ENCODE measurements around the gene TDRD10. TPM values are rescaled to one million over a fixed set of nuclear protein-coding genes. Genes with fewer than 3 reads are reported as not detected.
"Not testable (repeated sequence)": the region's sequence is repeated elsewhere in the genome, so short reads cannot be mapped to it uniquely, and the experiment has no call there.

TDRD10 gene
- total RNA-seq, 8 experiments from 2014 or later, result 0.17 to 2.6 (median 0.92) TPM; not detected in 1

DNA sequence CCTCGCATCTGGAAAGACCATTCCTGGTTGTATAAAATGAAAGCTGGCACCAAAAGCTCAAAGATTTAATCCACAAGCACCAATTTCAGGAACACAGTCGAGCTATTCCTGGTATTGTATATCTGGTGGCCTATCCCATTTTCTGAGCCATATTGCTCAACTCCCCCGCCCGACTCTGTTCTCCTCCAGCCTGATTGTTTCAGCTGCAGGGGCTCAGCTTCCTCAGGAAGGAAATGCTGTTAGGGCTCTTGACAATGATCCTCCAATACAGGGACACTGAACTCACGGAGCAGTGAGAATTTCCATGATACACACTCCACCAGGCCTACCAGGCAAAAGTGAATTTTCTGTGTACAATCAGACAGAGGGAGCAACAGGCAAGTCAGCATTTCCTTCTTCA is 16.9 kb upstream of the TDRD10 start:
- Histone ChIP-seq H3K4me1 (replicated peaks in 1 of 2) (peaks cover 13 to 21% of the 10 kb centered on the region in 2 donors), H3K4me3 (no peak overlapping the region), H3K27ac (no peak overlapping the region)
- WGBS, 10 experiments, result 58 to 100% (median 86%) methylated on average over 1 to 5 of the region's 5 CpGs
- in situ Hi-C loops (cut with MboI; ENCODE audit: low pct_unique_long_range_greater_than_20kb in 2 of 9, low sequenced_read_pairs in 9 of 9, unreplicated experiment in 9 of 9), result loop anchor here in 2 of 9 experiments (5.0 to 25.0 kb wide), 2 partner anchors 57 to 577 kb away; partner anchors contain the start of genes ADAM15 (in 1 of the 2) and EFNA4 (in 1 of the 2)
- ATAC-seq (replicated peaks in 6 of 8), result no peak

DNA sequence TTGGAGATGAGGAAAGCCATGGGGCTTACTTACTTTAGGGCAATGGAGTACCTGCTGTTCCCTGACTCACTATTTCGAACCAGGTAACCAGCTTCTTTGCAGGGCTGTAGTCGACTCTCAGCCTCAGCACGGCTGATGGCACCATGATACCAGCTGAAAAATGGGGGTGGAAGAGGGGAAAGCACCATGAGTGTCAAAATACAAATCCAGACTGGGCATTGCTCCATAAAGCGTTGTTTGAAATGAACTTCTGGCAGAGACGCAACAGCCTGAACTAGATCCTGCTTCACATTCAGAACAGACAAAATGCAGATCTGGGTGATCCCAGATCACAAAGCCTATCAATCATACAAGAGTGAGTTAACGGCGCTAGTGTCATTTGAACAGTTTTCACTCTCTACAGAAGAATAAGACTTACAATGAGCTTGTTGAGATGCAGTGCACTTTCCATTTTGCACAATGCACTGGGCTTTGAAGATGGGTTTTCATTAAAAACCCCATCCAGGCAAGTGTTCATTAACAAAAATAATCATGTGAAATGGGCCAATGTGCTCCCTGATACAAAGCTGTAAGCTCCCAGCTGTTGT is 16.0 kb upstream of the TDRD10 start:
- Histone ChIP-seq H3K27ac (peak overlapping the region in 1 of 2 donors; percentile 15), H3K4me1 (replicated peaks in 1 of 2) (peaks cover 9 to 21% of the 10 kb centered on the region in 2 donors), H3K4me3 (no peak overlapping the region)
- in situ Hi-C loops (cut with MboI; ENCODE audit: low pct_unique_long_range_greater_than_20kb in 2 of 9, low sequenced_read_pairs in 9 of 9, unreplicated experiment in 9 of 9), result loop anchor here in 2 of 9 experiments (5.0 to 25.0 kb wide), 2 partner anchors 56 to 576 kb away; partner anchors contain the start of genes ADAM15 (in 1 of the 2) and EFNA4 (in 1 of the 2)
- 50 to 86% (median 73%) methylated on average over 1 to 4 of the region's 7 CpGs; no CpG with 5 or more reads in 3 of the 10 experiments for WGBS, 10 experiments
- ATAC-seq (replicated peaks in 6 of 8), result peak in 3 of 8 experiments; percentile 47 to 54 (median 49)

DNA sequence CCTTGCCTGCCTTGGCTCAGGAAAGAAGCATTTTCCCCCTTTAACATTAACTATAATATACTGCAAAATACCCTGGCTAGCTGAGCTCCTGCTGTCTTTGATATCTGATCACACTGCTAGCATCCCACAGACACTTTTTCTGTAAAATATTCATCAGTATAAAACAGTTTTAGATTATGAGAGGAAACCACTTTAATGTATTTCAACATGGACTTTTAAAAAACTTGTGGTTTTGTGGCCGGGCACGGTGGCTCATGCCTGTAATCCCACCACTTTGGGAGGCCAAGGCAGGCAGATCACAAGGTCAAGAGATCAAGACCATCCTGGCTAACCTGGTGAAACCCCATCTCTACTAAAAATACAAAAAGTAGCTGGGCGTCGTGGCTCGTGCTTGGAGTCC is 15.3 kb upstream of the TDRD10 start:
- 0 to 100% (median 85%) methylated on average over 1 to 5 of the region's 5 CpGs; no CpG with 5 or more reads in 3 of the 10 experiments for WGBS, 10 experiments
- peaks cover 6 to 18% of the 10 kb centered on the region in 2 donors for H3K4me1 ChIP-seq (replicated peaks in 1 of 2)
- in situ Hi-C loops (cut with MboI; ENCODE audit: low pct_unique_long_range_greater_than_20kb in 2 of 9, low sequenced_read_pairs in 9 of 9, unreplicated experiment in 9 of 9), result loop anchor here in 2 of 9 experiments (5.0 to 25.0 kb wide), 2 partner anchors 56 to 576 kb away; partner anchors contain the start of genes ADAM15 (in 1 of the 2) and EFNA4 (in 1 of the 2)
- H3K27ac ChIP-seq; ATAC-seq (replicated peaks in 6 of 8); H3K4me3 ChIP-seq: not testable (repeated sequence)

DNA sequence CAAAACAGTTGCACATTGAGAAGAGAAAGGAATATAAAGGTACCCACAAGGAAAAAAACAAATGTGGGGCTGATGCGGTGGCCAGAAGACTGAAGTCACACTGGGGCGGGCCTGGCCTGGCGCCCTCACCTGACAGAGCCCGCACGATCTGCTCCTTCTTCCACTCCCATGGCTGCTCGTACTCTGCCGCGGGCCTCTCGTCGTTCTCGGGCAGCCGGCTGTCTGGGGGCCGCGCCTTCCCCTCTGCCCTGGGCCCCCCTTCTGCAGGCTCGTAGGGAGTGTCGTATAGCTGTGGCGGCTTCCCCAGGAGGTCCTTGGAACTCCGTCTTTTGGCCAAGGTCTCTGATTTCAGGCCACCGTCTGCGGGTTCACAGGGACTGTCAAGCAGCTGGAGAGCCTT is 13.1 kb upstream of the TDRD10 start:
- 70 to 93% (median 84%) methylated on average over 2 to 16 of the region's 20 CpGs; no CpG with 5 or more reads in 2 of the 10 experiments for WGBS, 10 experiments
- Histone ChIP-seq H3K27ac (no peak overlapping the region), H3K4me1 (replicated peaks in 1 of 2) (peaks cover 11 to 21% of the 10 kb centered on the region in 2 donors), H3K4me3 (no peak overlapping the region)
- ATAC-seq (replicated peaks in 6 of 8), result no peak
- in situ Hi-C loops (cut with MboI; ENCODE audit: low pct_unique_long_range_greater_than_20kb in 2 of 9, low sequenced_read_pairs in 9 of 9, unreplicated experiment in 9 of 9), result loop anchor here in 2 of 9 experiments (5.0 to 25.0 kb wide), 2 partner anchors 53 to 573 kb away; partner anchors contain the start of genes ADAM15 (in 1 of the 2) and EFNA4 (in 1 of the 2)

DNA sequence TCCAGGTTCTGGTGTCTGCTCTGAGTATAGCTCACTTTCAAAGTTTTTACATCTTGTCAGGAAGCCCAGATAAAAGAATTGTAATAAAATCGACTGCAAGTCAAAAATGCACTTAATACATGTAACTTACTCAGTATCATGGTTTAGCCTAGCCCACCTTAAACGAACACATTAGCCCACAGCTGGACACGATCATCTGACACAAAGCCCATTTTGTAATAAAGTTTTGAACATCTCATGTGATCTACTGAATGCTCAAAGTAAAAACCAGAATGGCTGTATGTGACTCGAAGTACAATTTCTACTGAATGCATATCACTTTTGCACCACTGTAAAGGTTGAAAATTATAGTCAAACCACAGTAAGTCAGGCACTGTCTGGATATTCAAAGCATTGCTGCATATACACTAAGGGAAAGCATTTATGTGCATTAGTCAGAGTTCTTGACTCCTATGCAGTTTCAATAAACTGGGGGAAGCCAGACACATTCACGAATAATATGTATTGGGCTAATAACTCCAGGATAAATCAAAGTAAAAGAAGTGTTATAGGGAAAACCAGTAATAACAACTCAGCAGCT is 12.2 kb upstream of the TDRD10 start:
- no peak overlapping the region for H3K4me3 ChIP-seq
- in situ Hi-C loops (cut with MboI; ENCODE audit: low pct_unique_long_range_greater_than_20kb in 2 of 9, low sequenced_read_pairs in 9 of 9, unreplicated experiment in 9 of 9), result loop anchor here in 2 of 9 experiments (5.0 to 25.0 kb wide), 2 partner anchors 53 to 573 kb away; partner anchors contain the start of genes ADAM15 (in 1 of the 2) and EFNA4 (in 1 of the 2)
- WGBS, 10 experiments, result 0 to 93% (median 67%) methylated on average over 1 to 5 of the region's 5 CpGs
- peak in 4 of 8 experiments; percentile 30 to 94 (median 76) for ATAC-seq (replicated peaks in 6 of 8)
- H3K4me1 ChIP-seq (replicated peaks in 1 of 2), result peaks cover 11 to 21% of the 10 kb centered on the region in 2 donors
- H3K27ac ChIP-seq, result no peak overlapping the region

DNA sequence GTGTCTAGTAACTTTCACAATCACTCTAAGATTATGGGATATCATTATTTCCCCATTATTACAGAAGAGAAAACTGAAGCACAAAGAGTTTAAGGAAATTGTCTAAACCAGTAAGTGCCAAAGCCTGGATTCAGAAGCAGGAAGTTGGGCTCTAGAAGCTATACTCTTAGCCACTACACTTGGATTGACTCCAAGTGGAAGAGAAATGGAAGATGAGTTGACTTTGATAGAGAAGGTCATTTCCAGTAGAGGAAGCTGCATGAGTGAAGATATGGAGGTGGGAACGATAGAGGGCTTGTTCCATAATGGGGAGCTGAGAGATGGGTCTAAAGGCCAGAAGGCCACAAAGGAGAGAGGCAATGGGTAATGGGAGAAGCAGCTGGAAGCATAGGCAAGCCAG is 11.7 kb upstream of the TDRD10 start:
- no peak overlapping the region for H3K4me3 ChIP-seq
- ATAC-seq (replicated peaks in 6 of 8), result no peak
- 50 to 100% (median 67%) methylated on average over 1 of the region's 1 CpG; no CpG with 5 or more reads in 3 of the 10 experiments for WGBS, 10 experiments
- in situ Hi-C loops (cut with MboI; ENCODE audit: low pct_unique_long_range_greater_than_20kb in 2 of 9, low sequenced_read_pairs in 9 of 9, unreplicated experiment in 9 of 9), result loop anchor here in 1 of 9 experiments (25.0 kb wide), 1 partner anchor 572 kb away; the partner anchor contains the start of genes ADAM15 and EFNA4
- H3K4me1 ChIP-seq (replicated peaks in 1 of 2), result peaks cover 8 to 16% of the 10 kb centered on the region in 2 donors
- no peak overlapping the region for H3K27ac ChIP-seq

DNA sequence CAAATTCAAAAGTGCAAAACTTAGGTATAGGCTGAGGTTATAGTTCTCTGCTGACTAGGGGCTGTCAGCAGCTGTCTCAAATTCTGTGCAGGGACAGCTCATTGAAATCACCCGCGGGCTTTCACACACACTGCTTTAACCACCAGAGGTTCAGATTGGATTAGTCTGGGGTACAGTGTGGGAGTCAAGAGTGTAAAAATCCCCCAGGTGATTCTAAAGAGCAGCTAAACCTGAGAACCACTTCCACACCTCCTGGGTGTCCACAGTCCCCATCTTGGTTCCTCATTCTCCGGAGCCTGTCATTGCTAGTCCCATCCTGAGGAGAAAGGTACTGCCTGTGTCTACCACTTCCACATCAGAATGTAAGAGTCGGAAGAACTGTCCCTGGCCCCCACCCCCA is 9.9 kb upstream of the TDRD10 start:
- in situ Hi-C loops (cut with MboI; ENCODE audit: low pct_unique_long_range_greater_than_20kb in 2 of 9, low sequenced_read_pairs in 9 of 9, unreplicated experiment in 9 of 9), result loop anchor here in 1 of 9 experiments (25.0 kb wide), 1 partner anchor 570 kb away; the partner anchor contains the start of genes ADAM15 and EFNA4
- peaks cover 3 to 5% of the 10 kb centered on the region in 2 donors for H3K4me1 ChIP-seq (replicated peaks in 1 of 2)
- no peak overlapping the region for H3K4me3 ChIP-seq
- 77 to 100% (median 92%) methylated on average over 1 to 4 of the region's 4 CpGs; no CpG with 5 or more reads in 2 of the 10 experiments for WGBS, 10 experiments
- no peak for ATAC-seq (replicated peaks in 6 of 8)
- no peak overlapping the region for H3K27ac ChIP-seq

DNA sequence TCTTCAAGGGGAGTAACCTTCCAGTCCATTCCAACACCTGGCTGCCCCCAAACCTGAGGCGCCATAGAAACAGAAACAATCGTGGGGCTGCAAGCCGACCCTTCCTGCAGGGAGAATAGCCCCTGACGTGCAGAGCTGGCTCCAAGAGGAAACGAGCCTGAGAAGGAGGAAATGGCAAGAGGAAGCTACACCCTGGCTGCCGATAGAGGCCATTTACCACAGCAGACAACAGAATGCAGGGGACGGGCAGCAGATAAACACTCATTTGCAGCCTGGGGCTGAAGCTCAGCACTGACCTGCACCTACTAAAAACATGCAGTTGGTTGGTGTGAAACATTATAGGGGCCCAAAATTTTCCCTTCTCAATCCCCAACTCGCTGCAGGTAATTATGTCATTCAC is 8.7 kb upstream of the TDRD10 start:
- Histone ChIP-seq H3K27ac (no peak overlapping the region), H3K4me3 (no peak overlapping the region), H3K4me1 (replicated peaks in 1 of 2) (peaks cover 3 to 5% of the 10 kb centered on the region in 2 donors)
- peak in 5 of 8 experiments; percentile 24 to 49 (median 36) for ATAC-seq (replicated peaks in 6 of 8)
- WGBS, 10 experiments, result 41 to 71% (median 48%) methylated on average over 1 to 8 of the region's 8 CpGs; no CpG with 5 or more reads in 2 of the 10 experiments
- in situ Hi-C loops (cut with MboI; ENCODE audit: low pct_unique_long_range_greater_than_20kb in 2 of 9, low sequenced_read_pairs in 9 of 9, unreplicated experiment in 9 of 9), result loop anchor here in 1 of 9 experiments (25.0 kb wide), 1 partner anchor 569 kb away; the partner anchor contains the start of genes ADAM15 and EFNA4

DNA sequence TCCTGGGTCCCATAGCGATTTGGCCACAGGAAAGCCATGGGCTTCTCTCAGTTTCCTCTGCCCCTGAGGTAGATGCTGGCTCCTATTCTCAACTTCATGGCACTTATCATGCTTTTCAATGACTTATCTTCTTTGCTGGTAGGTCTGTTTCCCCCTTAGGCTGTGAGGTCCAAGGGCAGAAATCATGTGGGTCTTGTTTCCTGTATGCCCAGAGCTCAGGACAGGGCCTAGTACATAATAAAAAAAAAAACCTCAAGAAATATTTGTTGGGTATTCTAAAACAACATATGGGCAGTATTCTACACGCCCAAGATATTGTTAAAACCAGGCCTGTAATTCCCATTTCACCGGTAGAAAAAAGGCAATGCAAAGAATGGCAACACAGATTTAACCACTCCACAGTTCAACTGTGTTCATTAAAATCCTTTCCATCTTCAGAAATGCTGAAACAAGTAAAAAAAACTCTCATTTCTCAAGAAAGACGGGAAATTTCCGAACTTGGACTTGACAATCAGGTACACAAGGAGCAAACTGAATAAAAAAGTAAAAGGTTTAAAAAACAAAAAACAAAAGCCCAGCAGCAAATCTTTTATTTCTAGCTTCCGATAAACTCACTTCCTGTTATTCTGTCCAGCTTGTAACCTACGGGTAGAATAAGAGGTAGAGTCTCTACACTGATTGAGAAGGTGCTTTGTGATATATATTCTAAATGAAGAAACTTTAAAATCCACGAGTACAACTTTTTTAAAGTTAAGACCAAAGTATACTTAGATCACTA is 6.3 kb upstream of the TDRD10 start:
- WGBS, 10 experiments, result 54 to 90% (median 85%) methylated on average over 4 to 8 of the region's 8 CpGs
- H3K4me3 ChIP-seq, result no peak overlapping the region
- ATAC-seq (replicated peaks in 6 of 8), result no peak
- H3K27ac ChIP-seq, result no peak overlapping the region
- in situ Hi-C loops (cut with MboI; ENCODE audit: low pct_unique_long_range_greater_than_20kb in 2 of 9, low sequenced_read_pairs in 9 of 9, unreplicated experiment in 9 of 9), result loop anchor here in 1 of 9 experiments (25.0 kb wide), 1 partner anchor 567 kb away; the partner anchor contains the start of genes ADAM15 and EFNA4
- H3K4me1 ChIP-seq (replicated peaks in 1 of 2), result peaks cover 3 to 5% of the 10 kb centered on the region in 2 donors

DNA sequence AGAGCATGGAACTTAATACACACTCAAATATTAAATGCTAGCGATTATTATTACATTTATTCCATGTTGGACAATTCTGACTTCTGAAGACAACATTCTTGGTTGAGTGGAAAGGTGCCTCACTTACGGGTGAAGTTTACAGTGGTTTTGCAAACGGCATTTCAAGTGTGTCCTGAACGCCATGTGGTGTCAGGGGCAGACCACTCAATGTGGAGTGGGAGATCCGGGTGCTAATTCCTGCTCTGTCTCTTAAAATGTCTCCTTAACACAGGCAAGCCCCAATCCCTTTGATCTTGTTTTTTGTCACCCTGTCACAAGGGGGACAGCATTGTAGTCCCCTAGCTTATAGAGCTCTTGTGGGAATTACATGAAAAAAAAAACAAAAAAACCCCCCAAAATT is 5.6 kb upstream of the TDRD10 start:
- WGBS, 10 experiments, result 57 to 100% (median 68%) methylated on average over 1 to 5 of the region's 5 CpGs; no CpG with 5 or more reads in 1 of the 10 experiments
- no peak for ATAC-seq (replicated peaks in 6 of 8)
- in situ Hi-C loops (cut with MboI; ENCODE audit: low pct_unique_long_range_greater_than_20kb in 2 of 9, low sequenced_read_pairs in 9 of 9, unreplicated experiment in 9 of 9), result loop anchor here in 1 of 9 experiments (25.0 kb wide), 1 partner anchor 566 kb away; the partner anchor contains the start of genes ADAM15 and EFNA4
- Histone ChIP-seq H3K27ac (no peak overlapping the region), H3K4me1 (replicated peaks in 1 of 2) (peaks cover 3 to 5% of the 10 kb centered on the region in 2 donors), H3K4me3 (no peak overlapping the region)

DNA sequence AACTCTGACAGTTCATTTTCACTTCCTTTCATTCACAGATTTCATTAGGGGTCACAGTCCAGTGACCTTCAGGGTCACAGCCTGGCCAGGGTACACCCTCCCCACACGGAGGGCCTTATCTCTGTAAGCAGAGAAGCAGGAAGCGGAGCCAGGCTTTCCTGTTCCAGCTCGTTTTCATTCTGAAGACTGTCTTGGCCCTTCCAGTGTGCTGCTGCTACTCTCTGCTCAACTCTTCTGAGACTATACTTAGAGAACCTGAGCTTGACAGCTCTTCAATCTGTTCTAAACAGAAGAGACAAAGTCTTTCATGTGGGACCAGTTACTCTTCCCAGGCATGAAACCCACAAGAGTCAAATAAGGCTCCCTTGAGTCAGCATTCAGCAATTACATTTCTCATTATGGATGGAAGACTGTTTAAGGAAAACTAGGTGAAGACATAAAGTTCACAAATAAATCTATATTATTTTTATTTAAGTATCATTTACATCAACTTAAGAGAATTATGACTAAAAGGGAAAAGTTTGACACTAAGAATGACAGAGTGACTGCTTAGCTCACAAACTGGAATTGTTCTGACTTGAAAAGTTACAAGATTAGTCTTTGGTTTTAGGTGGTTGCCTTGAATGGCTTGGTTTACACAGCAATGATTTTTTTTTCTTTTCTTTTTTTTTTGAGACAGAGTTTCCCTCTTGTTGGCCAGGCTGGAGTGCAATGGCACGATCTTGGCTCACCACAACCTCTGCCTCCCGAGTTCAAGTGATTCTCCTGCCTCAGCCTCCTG is 4.8 kb upstream of the TDRD10 start:
- in situ Hi-C loops (cut with MboI; ENCODE audit: low pct_unique_long_range_greater_than_20kb in 2 of 9, low sequenced_read_pairs in 9 of 9, unreplicated experiment in 9 of 9), result loop anchor here in 1 of 9 experiments (25.0 kb wide), 1 partner anchor 565 kb away; the partner anchor contains the start of genes ADAM15 and EFNA4
- peaks cover 3 to 9% of the 10 kb centered on the region in 2 donors for H3K4me1 ChIP-seq (replicated peaks in 1 of 2)
- H3K4me3 ChIP-seq, result no peak overlapping the region
- no peak for ATAC-seq (replicated peaks in 6 of 8)
- no peak overlapping the region for H3K27ac ChIP-seq
- 0 to 86% (median 46%) methylated on average over 1 to 5 of the region's 5 CpGs; no CpG with 5 or more reads in 1 of the 10 experiments for WGBS, 10 experiments
